GM19467 (cell line): ENCODE measurements around the gene HEMGN.
A peak's percentile ranks its signal among the peaks of the same experiment; 100 is the strongest.
"Not testable (repeated sequence)": the region's sequence is repeated elsewhere in the genome, so short reads cannot be mapped to it uniquely, and the experiment has no call there.

Source experiments
- ATAC-seq: cut with Tn5 transposase; IDR thresholded peaks from one replicate; pipeline ENCODE4 v1.9.1; 2021; ENCODE audit warnings: mild to moderate bottlenecking, moderate library complexity; ENCODE audit not compliant: unreplicated experiment

HEMGN gene, protein sequence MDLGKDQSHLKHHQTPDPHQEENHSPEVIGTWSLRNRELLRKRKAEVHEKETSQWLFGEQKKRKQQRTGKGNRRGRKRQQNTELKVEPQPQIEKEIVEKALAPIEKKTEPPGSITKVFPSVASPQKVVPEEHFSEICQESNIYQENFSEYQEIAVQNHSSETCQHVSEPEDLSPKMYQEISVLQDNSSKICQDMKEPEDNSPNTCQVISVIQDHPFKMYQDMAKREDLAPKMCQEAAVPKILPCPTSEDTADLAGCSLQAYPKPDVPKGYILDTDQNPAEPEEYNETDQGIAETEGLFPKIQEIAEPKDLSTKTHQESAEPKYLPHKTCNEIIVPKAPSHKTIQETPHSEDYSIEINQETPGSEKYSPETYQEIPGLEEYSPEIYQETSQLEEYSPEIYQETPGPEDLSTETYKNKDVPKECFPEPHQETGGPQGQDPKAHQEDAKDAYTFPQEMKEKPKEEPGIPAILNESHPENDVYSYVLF

DNA sequence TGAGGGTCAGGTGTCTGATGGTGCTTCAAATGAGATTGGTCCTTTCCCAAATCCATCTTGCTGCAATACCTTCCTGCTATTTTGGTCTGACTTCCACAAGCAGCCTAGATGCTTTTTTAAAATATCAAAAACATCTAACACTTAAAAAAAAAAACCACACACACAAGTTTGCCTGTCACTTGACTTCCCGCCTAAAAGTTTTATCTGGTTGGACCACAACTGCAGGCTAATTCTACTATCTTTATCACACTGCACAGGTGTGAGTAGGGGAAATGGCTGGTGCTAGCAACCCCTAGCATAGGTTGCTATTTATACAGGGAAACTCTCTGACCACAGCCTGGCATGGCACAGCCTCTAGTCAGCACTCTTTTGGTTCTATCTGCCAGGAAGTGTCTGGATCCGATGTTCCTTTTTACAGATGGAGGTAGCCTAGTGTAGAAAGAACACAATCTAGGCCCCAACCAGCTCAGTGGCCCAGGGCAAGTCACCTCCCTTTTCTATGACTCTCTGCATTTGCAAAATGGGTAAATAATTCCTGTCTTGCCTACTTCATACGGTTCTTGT, at the start of gene HEMGN:
Gene HEMGN (minus strand): TSS at position 92 of the 564 bp plus-strand sequence. CDS start 36 bp downstream, at position 56.
- no peak for ATAC-seq

DNA sequence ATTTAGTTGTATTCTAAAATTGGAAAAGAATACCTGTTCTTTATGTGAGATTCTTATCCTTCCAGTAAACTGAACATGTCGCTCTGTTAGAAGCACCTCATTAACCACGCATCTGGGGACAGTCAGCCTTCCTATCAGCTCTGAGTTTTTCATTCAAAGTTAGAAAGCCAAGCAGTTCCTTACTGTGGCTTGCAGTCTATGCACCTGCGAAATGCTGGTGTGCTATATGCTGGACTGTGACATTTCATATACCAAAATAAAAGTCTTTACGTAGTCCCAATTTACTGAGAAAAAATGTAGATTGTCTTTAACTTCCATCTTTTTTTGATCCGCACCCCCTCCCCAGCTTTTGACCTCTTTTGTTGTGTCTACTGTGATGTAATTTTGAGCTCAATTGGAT, 49.5 kb upstream of the HEMGN start:
- ATAC-seq = no peak

- peak; percentile 9 for ATAC-seq
Observed at GRCh38 chr9:97985058-97985861, 47.3 kb upstream of the HEMGN start.

DNA sequence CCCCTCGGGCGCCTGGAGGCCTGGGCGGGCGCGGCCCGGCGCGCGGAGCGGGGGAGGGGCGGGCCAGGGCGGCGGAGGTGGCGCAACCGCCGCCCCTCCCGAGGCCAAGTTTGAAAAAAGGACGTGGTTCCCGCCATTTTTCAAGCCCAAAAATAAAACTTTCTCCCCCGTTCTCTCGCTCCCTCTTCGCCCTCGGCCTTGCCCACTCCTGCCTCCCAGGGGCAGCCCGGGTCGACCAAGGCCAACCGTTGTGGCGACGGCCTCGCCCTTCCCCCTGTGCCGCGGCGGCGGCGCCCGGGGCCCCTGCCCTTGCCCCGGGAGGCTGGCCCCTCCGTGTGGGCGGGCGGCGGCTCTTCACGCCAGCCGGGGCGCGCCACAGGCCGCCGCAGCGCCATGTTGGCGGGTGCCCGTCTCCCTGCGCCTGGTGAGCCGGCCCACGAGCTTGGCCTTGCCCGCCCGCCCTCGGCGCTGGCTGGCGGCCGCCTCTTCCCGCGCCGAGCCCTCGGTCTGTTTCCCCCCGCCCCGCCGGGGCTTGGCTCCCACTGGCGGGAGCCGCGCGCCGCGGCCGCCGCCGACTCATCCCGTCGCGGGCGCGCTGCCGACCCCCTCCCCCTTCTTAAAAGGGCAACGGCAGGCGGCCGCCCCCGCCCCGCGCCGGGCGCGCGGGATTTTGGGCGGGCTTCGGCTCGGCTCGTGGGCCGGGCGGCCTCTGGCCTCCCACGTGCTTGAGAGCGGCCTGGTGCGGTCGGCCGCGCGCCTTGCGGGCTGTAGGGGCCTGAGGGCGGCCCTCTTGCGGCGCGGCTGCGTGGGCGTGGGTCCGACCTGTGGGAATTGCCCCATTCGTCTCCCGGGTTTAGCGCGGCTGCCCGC, 46.5 kb upstream of the HEMGN start:
- peak; percentile 17 for ATAC-seq

DNA sequence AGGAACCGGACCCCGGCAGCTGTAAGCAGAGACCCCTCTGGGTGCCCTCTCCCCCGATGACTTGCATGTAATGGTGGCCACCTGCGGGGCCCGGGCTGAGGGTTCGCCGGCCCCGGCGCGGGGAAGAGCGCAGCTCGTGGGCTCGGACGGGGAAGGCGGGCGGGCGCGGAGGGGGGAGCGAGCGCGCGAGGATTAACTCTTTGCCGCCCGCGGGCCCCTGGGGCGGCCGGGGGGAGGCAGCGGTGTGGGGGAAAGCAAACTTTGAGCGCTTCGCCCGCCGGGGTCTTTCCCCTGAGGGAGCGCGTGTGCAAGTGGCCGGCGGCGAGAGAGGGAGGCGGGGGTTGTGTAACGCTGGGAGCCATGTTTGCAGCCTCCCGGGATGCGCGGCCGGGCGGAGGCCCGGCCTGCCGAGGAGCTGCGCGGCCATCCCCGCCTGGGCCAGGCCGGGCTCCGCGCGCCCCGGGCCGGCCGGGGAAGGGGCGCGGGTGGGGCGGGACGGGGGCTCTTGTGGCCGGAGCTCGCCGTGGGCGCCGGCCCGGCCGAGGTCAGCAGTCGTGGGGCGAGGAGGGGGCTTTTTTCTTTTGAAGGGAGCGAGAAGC, 45.7 kb upstream of the HEMGN start:
- peak; percentile 1 for ATAC-seq

DNA sequence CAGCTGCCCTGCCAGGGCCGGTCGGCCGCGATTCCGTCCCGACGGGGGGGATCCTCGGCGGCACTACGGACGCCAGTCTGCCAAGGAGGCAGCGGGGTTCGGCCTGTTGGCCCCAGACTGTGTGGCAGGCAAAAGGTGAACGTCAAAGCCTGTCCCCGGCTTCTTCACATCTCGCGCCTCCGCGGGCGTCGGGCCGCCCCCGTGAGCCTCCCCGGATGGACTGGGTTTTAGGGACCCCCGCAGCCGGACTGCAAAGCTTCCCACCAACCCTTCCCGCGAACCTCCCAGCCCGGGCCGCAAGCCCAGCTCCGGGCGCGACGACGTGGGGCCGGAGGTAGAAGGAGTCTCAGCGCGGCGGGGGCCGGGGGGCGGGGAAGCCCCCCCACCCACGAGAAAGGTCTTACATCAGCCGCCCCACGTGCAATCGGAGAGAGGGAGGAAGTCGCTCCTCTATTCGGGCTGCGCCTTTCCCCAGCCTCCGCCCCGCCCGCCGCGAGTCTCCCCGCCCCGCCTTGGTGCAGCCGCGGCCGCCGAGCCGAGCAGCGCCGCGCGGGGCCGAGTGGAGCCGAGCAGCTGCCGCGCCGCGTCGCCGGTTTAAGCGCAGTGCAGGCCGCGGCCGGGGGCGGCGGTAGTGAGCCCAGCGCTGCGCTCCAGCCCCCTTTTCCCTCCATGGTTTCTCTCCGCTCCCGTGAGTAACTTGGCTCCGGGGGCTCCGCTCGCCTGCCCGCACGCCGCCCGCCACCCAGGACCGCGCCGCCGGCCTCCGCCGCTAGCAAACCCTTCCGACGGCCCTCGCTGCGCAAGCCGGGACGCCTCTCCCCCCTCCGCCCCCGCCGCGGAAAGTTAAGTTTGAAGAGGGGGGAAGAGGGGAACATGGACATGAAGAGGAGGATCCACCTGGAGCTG, 45.0 kb upstream of the HEMGN start, which contains the start of gene ANP32B:
Gene ANP32B (plus strand): TSS at position 659 of the 906 bp plus-strand sequence. CDS start 215 bp downstream, at position 874.
- ATAC-seq = peak; percentile 69

GRCh38 chr9:97981846-97982682, 44.1 kb upstream of the HEMGN start:
- ATAC-seq = no peak

GRCh38 chr9:97980918-97981845, 43.2 kb upstream of the HEMGN start:
- ATAC-seq = no peak

GRCh38 chr9:97980479-97980803, 42.5 kb upstream of the HEMGN start:
- ATAC-seq = no peak

DNA sequence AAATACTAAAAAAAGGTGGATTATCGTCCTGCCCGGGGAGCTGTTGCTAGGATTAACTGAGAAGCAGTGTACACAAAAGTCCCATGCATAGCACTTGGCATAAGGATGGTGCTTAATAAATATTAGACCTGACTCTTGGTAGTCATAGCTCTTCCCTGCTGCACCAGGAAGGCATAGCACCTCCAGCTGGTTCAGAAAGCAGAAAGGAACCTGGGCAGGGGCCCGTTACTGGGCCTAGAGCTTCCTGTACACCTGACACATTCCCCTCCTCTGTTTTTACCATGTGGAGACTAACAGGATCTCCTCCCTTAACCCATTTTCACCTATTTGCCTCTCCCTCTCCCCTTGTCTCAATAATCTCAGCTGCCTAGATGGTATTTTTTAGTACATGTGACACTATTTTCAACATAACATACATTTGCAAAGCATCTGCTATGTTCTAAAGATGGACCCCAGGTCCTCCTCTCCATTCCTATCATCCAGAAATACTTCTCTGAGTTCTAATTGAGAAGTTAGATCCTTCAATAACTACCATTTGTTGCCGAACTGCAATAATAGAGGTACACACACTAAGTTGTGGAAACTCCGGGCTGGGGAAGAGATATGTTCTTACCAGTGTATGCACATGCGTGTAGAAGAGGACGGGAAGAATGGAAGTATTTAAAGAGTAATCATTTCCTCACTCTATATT, 42.0 kb upstream of the HEMGN start:
- ATAC-seq = no peak

DNA sequence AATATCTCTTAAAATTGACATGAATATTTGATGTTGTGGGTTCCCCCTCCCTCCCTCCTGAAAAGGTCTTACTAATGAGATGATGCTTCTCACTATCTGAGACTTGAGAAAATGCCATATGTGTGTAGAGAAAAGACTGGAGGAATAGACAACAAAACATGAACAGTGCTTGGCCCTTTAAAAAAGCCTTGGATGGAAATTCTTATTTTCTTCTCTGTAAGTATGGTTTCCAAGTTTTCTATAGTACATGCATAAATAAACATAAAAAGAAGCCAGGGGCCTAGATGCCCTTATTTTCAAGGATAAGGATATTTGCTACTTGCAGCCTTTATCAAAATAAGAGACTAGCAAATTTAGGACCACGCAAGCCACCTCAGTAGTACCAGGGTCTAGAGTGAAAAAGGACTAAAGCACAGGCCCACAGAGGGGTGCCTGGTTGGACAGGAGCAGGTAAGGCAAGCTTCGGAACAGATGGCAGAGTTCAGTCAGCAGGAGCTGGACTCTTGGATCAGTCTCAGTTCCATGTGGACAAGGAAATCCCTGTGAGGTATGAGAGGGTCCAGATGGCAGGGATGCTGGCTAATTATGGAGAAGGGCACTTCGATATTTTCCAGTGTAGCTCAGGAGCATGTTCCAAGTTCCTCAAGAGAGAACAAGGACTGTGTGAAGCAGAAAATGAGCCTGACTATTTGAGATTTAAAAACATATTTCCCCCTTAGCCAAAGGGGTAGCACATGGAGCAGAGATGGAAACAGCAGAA, 40.6 kb upstream of the HEMGN start:
- ATAC-seq = no peak

DNA sequence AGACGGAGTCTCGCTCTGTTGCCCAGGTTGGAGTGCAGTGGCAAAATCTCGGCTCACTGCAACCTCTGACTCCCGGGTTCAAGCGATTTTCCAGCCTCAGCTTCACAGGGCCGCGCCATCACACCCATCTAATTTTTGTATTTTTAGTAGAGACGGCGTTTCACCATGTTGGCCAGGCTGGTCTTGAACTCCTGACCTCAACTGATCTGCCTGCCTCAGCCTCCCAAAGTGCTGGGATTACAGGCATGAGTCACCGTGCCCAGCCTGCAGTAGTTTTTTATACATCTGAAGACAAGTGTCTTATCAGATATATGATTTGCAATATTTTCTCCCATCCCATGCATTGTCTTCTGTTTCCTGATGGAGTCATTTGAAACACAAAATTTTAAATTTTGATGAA, 38.7 kb upstream of the HEMGN start:
- ATAC-seq = not testable (repeated sequence)

DNA sequence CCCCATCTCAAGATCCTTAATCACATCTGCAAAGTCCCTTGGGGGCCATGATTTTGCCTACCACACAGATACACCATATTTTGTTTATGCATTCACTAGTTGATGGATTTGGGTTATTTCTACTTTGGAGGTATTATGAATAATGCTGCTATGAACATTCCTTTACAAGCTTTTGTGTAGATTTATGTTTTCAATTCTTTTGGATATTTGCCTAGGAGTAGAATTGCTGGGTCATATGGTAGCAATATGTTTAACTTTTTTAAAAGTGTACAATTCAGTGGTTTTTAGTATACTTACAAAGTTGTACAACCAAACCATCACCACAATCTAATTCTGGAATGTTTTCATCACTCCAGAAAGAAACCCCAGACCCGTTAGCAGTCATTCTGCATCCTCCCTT, 37.4 kb upstream of the HEMGN start:
- ATAC-seq = no peak

- ATAC-seq = no peak
Observed at GRCh38 chr9:97972753-97973152, 34.8 kb upstream of the HEMGN start.

GRCh38 chr9:97970165-97970564, 32.2 kb upstream of the HEMGN start:
- ATAC-seq = no peak

GRCh38 chr9:97969014-97969413, 31.0 kb upstream of the HEMGN start:
- no peak for ATAC-seq
